HG02852 (cell line): Measurements from ENCODE around the gene SCP2.

Experiments
- ATAC-seq: cut with Tn5 transposase; IDR thresholded peaks from one replicate; pipeline ENCODE4 v1.9.1; 2021; ENCODE audit warnings: mild to moderate bottlenecking, moderate library complexity; ENCODE audit not compliant: unreplicated experiment

The SCP2 gene

GRCh38 chr1:53093778-53094532 is 166.9 kb downstream of the SCP2 start:
- no peak for ATAC-seq

DNA sequence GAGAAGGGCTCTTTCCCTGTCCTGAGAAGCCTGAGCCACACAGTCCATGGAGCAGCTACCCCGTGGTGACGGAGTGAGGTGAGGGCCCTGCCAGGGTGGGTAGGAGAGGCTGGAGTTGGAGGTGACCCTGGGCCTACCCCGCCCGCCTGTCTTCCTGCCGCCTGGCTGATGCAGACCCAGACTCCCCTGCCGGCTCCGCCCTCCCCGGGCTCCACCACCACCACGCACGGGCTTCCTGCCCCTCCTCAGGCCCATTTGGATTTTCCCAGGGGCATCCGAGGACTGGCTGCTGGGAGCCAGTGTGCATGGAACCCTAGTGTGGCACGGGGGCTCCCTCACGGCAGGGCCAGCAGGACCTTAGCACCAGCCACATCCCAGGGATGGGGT is 167.4 kb downstream of the SCP2 start:
- no peak for ATAC-seq
